H9 (cell line): ENCODE measurements around the gene CENPL. TPM values are rescaled to one million over a fixed set of nuclear protein-coding genes. Genes with fewer than 3 reads are reported as not detected.
"Not testable (repeated sequence)": the region's sequence is repeated elsewhere in the genome, so short reads cannot be mapped to it uniquely, and the experiment has no call there.

ENCODE experiments used
- DNase-seq: peaks from one replicate; pipeline ENCODE4 v3.0.0-alpha.2; 2017
- H2AFZ ChIP-seq: one replicate; pipeline ENCODE4 v1.6.1; 2013; ENCODE audit warnings: mild to moderate bottlenecking, low read length, control low read depth, moderate library complexity
- H2AK5ac ChIP-seq: 2 replicates; pipeline ENCODE4 v1.6.1; 2013; ENCODE audit warnings: low read length, control low read depth, mixed read lengths; ENCODE audit not compliant: insufficient read length
- H2BK120ac ChIP-seq: one replicate; pipeline ENCODE4 v1.6.1; 2013; ENCODE audit warnings: low read depth, mild to moderate bottlenecking, low read length, control low read depth, inconsistent platforms; ENCODE audit not compliant: poor library complexity, severe bottlenecking
- H2BK12ac ChIP-seq: 2 replicates; pipeline ENCODE4 v1.6.1; 2013; ENCODE audit warnings: low read length, control low read depth, mixed read lengths, low read depth; ENCODE audit not compliant: insufficient read length
- H2BK15ac ChIP-seq: 2 replicates; pipeline ENCODE4 v1.6.1; 2013; ENCODE audit warnings: low read depth, low read length, control low read depth
- H2BK20ac ChIP-seq: one replicate; pipeline ENCODE4 v1.6.1; 2013; ENCODE audit warnings: low read depth, mild to moderate bottlenecking, low read length, control low read depth, inconsistent platforms; ENCODE audit not compliant: poor library complexity, severe bottlenecking
- H2BK5ac ChIP-seq: 2 replicates; pipeline ENCODE4 v1.6.1; 2013; ENCODE audit warnings: low read length, control low read depth, mixed read lengths; ENCODE audit not compliant: insufficient read length
- H3K14ac ChIP-seq: 2 replicates; pipeline ENCODE4 v1.6.1; 2013; ENCODE audit warnings: low read length, control low read depth; ENCODE audit not compliant: insufficient read depth
- H3K18ac ChIP-seq: 2 replicates; pipeline ENCODE4 v1.6.1; 2013; ENCODE audit warnings: low read depth, mild to moderate bottlenecking, mixed read lengths, low read length, control low read depth; ENCODE audit not compliant: insufficient read length
- H3K23ac ChIP-seq: 2 replicates; pipeline ENCODE4 v1.6.1; 2013; ENCODE audit warnings: low read length, control low read depth, mixed read lengths, low read depth; ENCODE audit not compliant: insufficient read length
- H3K23me2 ChIP-seq: 2 replicates; pipeline ENCODE4 v1.6.1; 2013; ENCODE audit warnings: low read depth, mild to moderate bottlenecking, mixed read lengths, low read length, control low read depth; ENCODE audit not compliant: insufficient read length, poor library complexity, severe bottlenecking
- H3K27ac ChIP-seq: 2 replicates; pipeline ENCODE4 v1.5.1; 2013; ENCODE audit warnings: low read length, control low read depth, mixed read lengths, low read depth; ENCODE audit not compliant: insufficient read length
- H3K27me3 ChIP-seq: 2 replicates; pipeline ENCODE4 v1.6.1; 2013; ENCODE audit warnings: low read length, control low read depth, inconsistent platforms; ENCODE audit not compliant: insufficient read depth
- H3K4ac ChIP-seq: 2 replicates; pipeline ENCODE4 v1.6.1; 2013; ENCODE audit warnings: low read depth, mild to moderate bottlenecking, control low read depth, inconsistent platforms, low read length, moderate library complexity
- H3K4me1 ChIP-seq: 2 replicates; pipeline ENCODE4 v1.6.1; 2013; ENCODE audit warnings: low read length, control low read depth, inconsistent platforms; ENCODE audit not compliant: insufficient read depth
- H3K4me2 ChIP-seq: 2 replicates; pipeline ENCODE4 v1.6.1; 2013; ENCODE audit warnings: low read length, control low read depth, mixed read lengths; ENCODE audit not compliant: insufficient read length, insufficient read depth
- H3K56ac ChIP-seq: 2 replicates; pipeline ENCODE4 v1.6.1; 2013; ENCODE audit warnings: low read depth, mild to moderate bottlenecking, mixed read lengths, low read length, control low read depth; ENCODE audit not compliant: insufficient read length
- H3K79me1 ChIP-seq: 2 replicates; pipeline ENCODE4 v1.6.1; 2013; ENCODE audit warnings: low read depth, mild to moderate bottlenecking, moderate library complexity, low read length, control low read depth, inconsistent platforms; ENCODE audit not compliant: insufficient read depth, poor library complexity, severe bottlenecking
- H3K79me2 ChIP-seq: 2 replicates; pipeline ENCODE4 v1.6.1; 2013; ENCODE audit warnings: low read length, control low read depth, inconsistent platforms; ENCODE audit not compliant: insufficient read depth
- H3K9ac ChIP-seq: 2 replicates; pipeline ENCODE4 v1.6.1; 2013; ENCODE audit warnings: low read length, control low read depth, mixed read lengths; ENCODE audit not compliant: insufficient read length; ENCODE audit errors: extremely low read depth
- H3K9me3 ChIP-seq: one replicate; pipeline ENCODE4 v1.6.1; 2013; ENCODE audit warnings: low read depth, low read length, inconsistent platforms; ENCODE audit not compliant: control insufficient read depth
- H3T11ph ChIP-seq: one replicate; pipeline ENCODE4 v1.6.1; 2013; ENCODE audit warnings: mild to moderate bottlenecking, low read length, control low read depth, inconsistent platforms
- H4K20me1 ChIP-seq: one replicate; pipeline ENCODE4 v1.6.1; 2013; ENCODE audit not compliant: control insufficient read depth, insufficient read length, insufficient read depth
- H4K5ac ChIP-seq: 2 replicates; pipeline ENCODE4 v1.6.1; 2013; ENCODE audit warnings: low read depth, mild to moderate bottlenecking, mixed read lengths, low read length, control low read depth; ENCODE audit not compliant: insufficient read length
- H4K8ac ChIP-seq: replicated peaks from 2 replicates; pipeline ENCODE4 v1.6.1; 2013; ENCODE audit warnings: low read length, control low read depth, mixed read lengths, low read depth; ENCODE audit not compliant: insufficient read length
- H4K91ac ChIP-seq: 2 replicates; pipeline ENCODE4 v1.6.1; 2013; ENCODE audit warnings: low read depth, mild to moderate bottlenecking, moderate library complexity, mixed read lengths, low read length, control low read depth; ENCODE audit not compliant: insufficient read length
- H3K27ac Mint-ChIP-seq, 3 experiments: 2 replicates in 2 of 3; 3 replicates in 1 of 3; pipeline ENCODE4 v1.8.0; 2020 to 2021; ENCODE audit warnings: mixed read lengths in 3 of 3, mild to moderate bottlenecking in 1 of 3, moderate library complexity in 1 of 3
- H3K27me3 Mint-ChIP-seq: 2 replicates; pipeline ENCODE4 v1.8.0; 2021; ENCODE audit warnings: low read depth, mild to moderate bottlenecking, moderate library complexity, mixed read lengths
- H3K36me3 Mint-ChIP-seq, 3 experiments: 2 replicates in 2 of 3; 3 replicates in 1 of 3; pipeline ENCODE4 v1.8.0; 2020 to 2021; ENCODE audit warnings: low read depth in 3 of 3, mixed read lengths in 3 of 3; ENCODE audit not compliant: insufficient read depth in 1 of 3
- H3K4me1 Mint-ChIP-seq, 2 experiments: 2 replicates each; pipeline ENCODE4 v1.8.0; 2020; ENCODE audit warnings: mixed read lengths in 2 of 2
- H3K4me3 Mint-ChIP-seq, 2 experiments: 2 replicates in 1 of 2; 3 replicates in 1 of 2; pipeline ENCODE4 v1.8.0; 2020 to 2021; ENCODE audit warnings: mild to moderate bottlenecking in 2 of 2, mixed read lengths in 2 of 2, moderate library complexity in 1 of 2
- H3K9me3 Mint-ChIP-seq, 2 experiments: 2 replicates in 1 of 2; 3 replicates in 1 of 2; pipeline ENCODE4 v1.8.0; 2020; ENCODE audit warnings: mild to moderate bottlenecking in 2 of 2, mixed read lengths in 2 of 2, moderate library complexity in 1 of 2
- WGBS: extraction: QIAGEN DNeasy Blood & Tissue Kit; methylation state at CpG from one replicate; pipeline ENCODE4 v1.1.7; 2013; ENCODE audit warnings: missing lambda C conversion rate, low lambda C conversion rate, mixed read lengths; ENCODE audit not compliant: insufficient read length; ENCODE audit errors: extremely low coverage; 5-methylcytosine and 5-hydroxymethylcytosine counted together
- total RNA-seq: library from RNA; stranded (reverse); gene quantifications from 2 replicates; pipeline ENCODE4 v1.2.1, GENCODE V29; 2021
- TF ChIP-seq, protein P1 (sequence below): fragments of 200-600 bp; sonication (generic); conservative IDR thresholded peaks from 3 replicates; pipeline ENCODE4 v1.8.0; 2021; ENCODE audit warnings: antibody characterized with exemption, mild to moderate bottlenecking

The CENPL gene
- total RNA-seq, 1 experiment from 2014 or later = 14.4 TPM

DNA sequence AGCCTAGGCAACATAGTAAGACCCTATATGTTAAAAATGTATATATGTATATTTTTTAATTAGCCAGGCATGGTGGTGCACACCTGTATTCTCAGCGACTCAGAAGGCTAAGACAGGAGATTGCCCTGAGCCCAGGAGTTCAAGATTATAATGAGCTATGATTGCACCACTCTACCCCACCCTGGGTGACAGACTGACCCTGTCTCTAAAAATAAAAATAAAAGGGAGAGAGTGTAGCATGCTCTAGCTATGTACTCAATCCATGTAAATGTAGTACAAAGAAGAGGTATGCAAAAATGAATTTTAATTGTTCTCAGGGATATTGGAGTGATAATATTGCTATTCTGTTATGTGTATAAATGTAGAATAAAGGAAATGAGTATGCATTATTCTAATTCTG lies 53.1 kb downstream of the CENPL start:
- no peak overlapping the region for H3K27ac ChIP-seq
- H2BK20ac ChIP-seq = no peak overlapping the region
- TF ChIP-seq, protein P1, sequence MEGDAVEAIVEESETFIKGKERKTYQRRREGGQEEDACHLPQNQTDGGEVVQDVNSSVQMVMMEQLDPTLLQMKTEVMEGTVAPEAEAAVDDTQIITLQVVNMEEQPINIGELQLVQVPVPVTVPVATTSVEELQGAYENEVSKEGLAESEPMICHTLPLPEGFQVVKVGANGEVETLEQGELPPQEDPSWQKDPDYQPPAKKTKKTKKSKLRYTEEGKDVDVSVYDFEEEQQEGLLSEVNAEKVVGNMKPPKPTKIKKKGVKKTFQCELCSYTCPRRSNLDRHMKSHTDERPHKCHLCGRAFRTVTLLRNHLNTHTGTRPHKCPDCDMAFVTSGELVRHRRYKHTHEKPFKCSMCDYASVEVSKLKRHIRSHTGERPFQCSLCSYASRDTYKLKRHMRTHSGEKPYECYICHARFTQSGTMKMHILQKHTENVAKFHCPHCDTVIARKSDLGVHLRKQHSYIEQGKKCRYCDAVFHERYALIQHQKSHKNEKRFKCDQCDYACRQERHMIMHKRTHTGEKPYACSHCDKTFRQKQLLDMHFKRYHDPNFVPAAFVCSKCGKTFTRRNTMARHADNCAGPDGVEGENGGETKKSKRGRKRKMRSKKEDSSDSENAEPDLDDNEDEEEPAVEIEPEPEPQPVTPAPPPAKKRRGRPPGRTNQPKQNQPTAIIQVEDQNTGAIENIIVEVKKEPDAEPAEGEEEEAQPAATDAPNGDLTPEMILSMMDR = no peak
- H4K8ac ChIP-seq = no peak overlapping the region
- no peak overlapping the region for H3K56ac ChIP-seq
- no peak overlapping the region for H2AK5ac ChIP-seq
- no peaks in the 10 kb centered on the region for H3K23me2 ChIP-seq
- no peaks in the 10 kb centered on the region for H3K4me1 Mint-ChIP-seq
- no peaks in the 10 kb centered on the region for H3K4me1 ChIP-seq
- no peak overlapping the region for H3K4ac ChIP-seq
- no peak overlapping the region for H3K23ac ChIP-seq
- no CpG with 5 or more reads among the region's 1 CpG for WGBS
- H3K9me3 ChIP-seq = no peaks in the 10 kb centered on the region
- H2BK120ac ChIP-seq = no peak overlapping the region
- no peaks in the 10 kb centered on the region for H3K27me3 Mint-ChIP-seq
- DNase-seq = no peak
- no peak overlapping the region for H3K18ac ChIP-seq
- no peak overlapping the region for H3K9ac ChIP-seq
- no peak overlapping the region for H3K14ac ChIP-seq
- H4K5ac ChIP-seq = no peak overlapping the region
- H3K27me3 ChIP-seq = no peaks in the 10 kb centered on the region
- no peak overlapping the region for H3K4me2 ChIP-seq
- no peak overlapping the region for H2BK12ac ChIP-seq
- no peak overlapping the region for H3K27ac Mint-ChIP-seq
- H4K20me1 ChIP-seq = no peaks in the 10 kb centered on the region
- H2BK15ac ChIP-seq = no peak overlapping the region
- H4K91ac ChIP-seq = no peak overlapping the region
- H3K79me2 ChIP-seq = no peaks in the 10 kb centered on the region
- peaks cover 0 to 13% (median 0%) of the 10 kb centered on the region in 3 experiments; a peak in 4 of 7 replicates for H3K36me3 Mint-ChIP-seq
- no peak overlapping the region for H3K4me3 Mint-ChIP-seq
- no peaks in the 10 kb centered on the region for H3K9me3 Mint-ChIP-seq
- no peaks in the 10 kb centered on the region for H3K79me1 ChIP-seq
- no peak overlapping the region for H2AFZ ChIP-seq
- H3T11ph ChIP-seq = no peak overlapping the region
- H2BK5ac ChIP-seq = no peak overlapping the region

DNA sequence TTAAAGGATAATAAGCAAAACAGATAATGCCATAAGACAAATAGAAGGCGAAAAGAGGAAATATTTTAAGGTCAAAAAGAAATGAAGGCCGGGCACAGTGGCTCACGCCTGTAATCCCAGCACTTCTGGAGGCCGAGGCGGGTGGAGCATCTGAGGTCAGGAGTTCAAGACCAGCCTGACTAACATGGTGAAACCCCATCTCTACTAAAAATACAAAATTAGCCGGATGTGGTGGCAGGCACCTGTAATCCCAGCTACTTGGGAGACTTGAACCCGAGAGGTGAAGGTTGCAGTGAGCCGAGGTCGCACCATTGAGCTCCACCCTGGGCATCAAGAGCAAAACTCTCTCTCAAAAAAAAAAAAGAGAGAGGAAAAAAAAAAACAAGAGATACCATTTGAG lies 54.4 kb downstream of the CENPL start:
- no CpG with 5 or more reads among the region's 9 CpGs for WGBS
- not testable (repeated sequence) for H3K18ac ChIP-seq, H3K4ac ChIP-seq, H3K27ac Mint-ChIP-seq, H3K79me2 ChIP-seq, H3K23me2 ChIP-seq, H3K27me3 Mint-ChIP-seq, H3K56ac ChIP-seq, DNase-seq, H3K9ac ChIP-seq, H2BK12ac ChIP-seq, H3K9me3 ChIP-seq, H2BK120ac ChIP-seq, H4K8ac ChIP-seq, H3K14ac ChIP-seq, H2BK15ac ChIP-seq, H3K4me1 ChIP-seq, H3K23ac ChIP-seq, H2BK5ac ChIP-seq, H3K27me3 ChIP-seq, H3K4me1 Mint-ChIP-seq, H3K79me1 ChIP-seq, H2AFZ ChIP-seq, H3K4me3 Mint-ChIP-seq, H4K20me1 ChIP-seq, H4K5ac ChIP-seq, H3K9me3 Mint-ChIP-seq, H2AK5ac ChIP-seq, H3T11ph ChIP-seq, H3K4me2 ChIP-seq, H2BK20ac ChIP-seq, H3K27ac ChIP-seq, H4K91ac ChIP-seq, H3K36me3 Mint-ChIP-seq
